HL-60/S4 treated with phorbol 12-myristate 13-acetate at 8.2 ng/mL for 4 days and 3 days (cell line): Measurements from ENCODE around the gene KRTAP5-9.
"Not testable (repeated sequence)": the region's sequence is repeated elsewhere in the genome, so short reads cannot be mapped to it uniquely, and the experiment has no call there.

Source experiments
- in situ Hi-C: fragments of 300-500 bp; cut with MboI; formaldehyde crosslinking; loops from 2 replicates; pipeline ENCODE4 v1.15.0; 2022; ENCODE audit warnings: low sequenced_read_pairs

The KRTAP5-9 gene

GRCh38 chr11:71581826-71582225 lies 33.6 kb downstream of the KRTAP5-9 start:
- in situ Hi-C loops: no loop called here

- in situ Hi-C loops: no loop called here
These were observed 34.2 kb downstream of the KRTAP5-9 start, which contains the start of gene KRTAP5-11 for GRCh38 chr11:71582309-71582895. TSS of gene KRTAP5-11 (minus strand) at chr11:71582875. CDS start at chr11:71582837, 38 bp downstream.

GRCh38 chr11:71582969-71583368 lies 34.7 kb downstream of the KRTAP5-9 start:
- in situ Hi-C loops: not testable (repeated sequence)

GRCh38 chr11:71585673-71586072 lies 37.5 kb downstream of the KRTAP5-9 start:
- in situ Hi-C loops: not testable (repeated sequence)

GRCh38 chr11:71588314-71588713 lies 40.1 kb downstream of the KRTAP5-9 start:
- in situ Hi-C loops: not testable (repeated sequence)

- in situ Hi-C loops: not testable (repeated sequence)
These were observed 40.8 kb downstream of the KRTAP5-9 start for GRCh38 chr11:71588822-71589545.

GRCh38 chr11:71589546-71589920 lies 41.3 kb downstream of the KRTAP5-9 start:
- in situ Hi-C loops: not testable (repeated sequence)
